SKM-1 treated with dmso at 0.1 percent for 144 hours (cell line): Measurements from ENCODE around the gene RHOB.
A peak's percentile ranks its signal among the peaks of the same experiment; 100 is the strongest.

ENCODE experiments used
- DNase-seq: peaks from one replicate; lab custom pipeline; 2025; ENCODE audit not compliant: unreplicated experiment; lab: John Stamatoyannopoulos, UW

RHOB gene

GRCh38 chr2:20472569-20472968, 25.7 kb downstream of the RHOB start:
- no peak for DNase-seq

- no peak for DNase-seq
These were observed 26.3 kb downstream of the RHOB start for GRCh38 chr2:20473128-20473527.

- no peak for DNase-seq
These were observed 28.1 kb downstream of the RHOB start for GRCh38 chr2:20474757-20475566.

GRCh38 chr2:20475567-20475952, 28.7 kb downstream of the RHOB start:
- no peak for DNase-seq

- DNase-seq, result no peak
These were observed 29.6 kb downstream of the RHOB start for GRCh38 chr2:20476481-20476880.

GRCh38 chr2:20476950-20477349, 30.1 kb downstream of the RHOB start:
- no peak for DNase-seq

GRCh38 chr2:20478961-20479360, 32.1 kb downstream of the RHOB start:
- DNase-seq, result no peak

GRCh38 chr2:20479835-20480234, 33.0 kb downstream of the RHOB start:
- no peak for DNase-seq

GRCh38 chr2:20480913-20481312, 34.0 kb downstream of the RHOB start:
- no peak for DNase-seq

GRCh38 chr2:20481798-20482405, 35.0 kb downstream of the RHOB start:
- no peak for DNase-seq

GRCh38 chr2:20482725-20483124, 35.9 kb downstream of the RHOB start:
- no peak for DNase-seq

- DNase-seq, result peak; percentile 20
These were observed 36.5 kb downstream of the RHOB start for GRCh38 chr2:20483194-20483895.

GRCh38 chr2:20484034-20484617, 37.3 kb downstream of the RHOB start:
- no peak for DNase-seq

GRCh38 chr2:20484810-20485611, 38.1 kb downstream of the RHOB start:
- DNase-seq, result no peak

- peak; percentile 28 for DNase-seq
These were observed 38.9 kb downstream of the RHOB start for GRCh38 chr2:20485612-20486388.

GRCh38 chr2:20486571-20486970, 39.7 kb downstream of the RHOB start:
- no peak for DNase-seq

- DNase-seq, result no peak
These were observed 40.1 kb downstream of the RHOB start for GRCh38 chr2:20487030-20487391.

GRCh38 chr2:20487392-20488174, 40.7 kb downstream of the RHOB start:
- DNase-seq, result no peak

GRCh38 chr2:20488201-20488641, 41.3 kb downstream of the RHOB start:
- no peak for DNase-seq
